ENCODE measurements around the gene ZNF683.

The ZNF683 gene

DNA sequence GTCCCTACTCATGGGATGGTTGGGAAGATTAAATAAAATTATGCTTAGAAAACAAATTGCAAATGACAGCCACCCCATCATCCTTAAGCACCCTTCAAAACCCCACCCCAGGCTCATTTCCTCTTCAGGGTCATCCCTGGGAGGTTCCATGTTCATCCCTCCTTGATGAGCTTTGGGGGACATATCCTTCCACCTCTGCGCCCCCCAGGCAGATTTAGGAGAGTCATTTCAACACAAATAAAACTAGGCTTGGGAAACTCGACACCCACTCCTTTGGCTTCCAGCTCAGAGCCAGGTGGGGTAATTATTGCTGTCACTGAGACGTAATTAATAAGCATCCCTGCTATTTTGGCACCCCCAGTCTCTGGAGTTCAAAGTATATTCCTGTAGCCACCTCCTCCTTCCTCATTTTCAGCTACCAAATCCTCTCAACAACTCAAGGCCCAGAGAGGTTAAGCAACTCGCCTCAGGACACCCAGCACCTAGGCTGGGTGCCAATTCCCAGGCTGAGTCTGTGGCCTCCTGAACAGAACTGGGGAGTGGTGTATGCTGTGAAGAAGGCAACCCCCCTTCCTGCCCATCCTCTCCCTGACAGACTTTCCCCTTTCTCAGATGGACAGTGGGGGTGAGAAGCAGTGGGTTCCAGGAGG lies 19.2 kb downstream of the ZNF683 start:
- DNase-seq, result no peak
- H3K36me3 ChIP-seq (replicated peaks), result no peaks in the 10 kb centered on the region
- H3K27ac ChIP-seq, result no peak overlapping the region
- no peaks in the 10 kb centered on the region for H3K27me3 ChIP-seq (replicated peaks)
- H3K4me3 ChIP-seq (ENCODE audit: low read depth, low read length), result no peak overlapping the region
- in situ Hi-C loops (cut with HindIII; ENCODE audit: low pct_ligation_motif_present, low sequenced_read_pairs), result no loop called here
- TF ChIP-seq, protein P1, sequence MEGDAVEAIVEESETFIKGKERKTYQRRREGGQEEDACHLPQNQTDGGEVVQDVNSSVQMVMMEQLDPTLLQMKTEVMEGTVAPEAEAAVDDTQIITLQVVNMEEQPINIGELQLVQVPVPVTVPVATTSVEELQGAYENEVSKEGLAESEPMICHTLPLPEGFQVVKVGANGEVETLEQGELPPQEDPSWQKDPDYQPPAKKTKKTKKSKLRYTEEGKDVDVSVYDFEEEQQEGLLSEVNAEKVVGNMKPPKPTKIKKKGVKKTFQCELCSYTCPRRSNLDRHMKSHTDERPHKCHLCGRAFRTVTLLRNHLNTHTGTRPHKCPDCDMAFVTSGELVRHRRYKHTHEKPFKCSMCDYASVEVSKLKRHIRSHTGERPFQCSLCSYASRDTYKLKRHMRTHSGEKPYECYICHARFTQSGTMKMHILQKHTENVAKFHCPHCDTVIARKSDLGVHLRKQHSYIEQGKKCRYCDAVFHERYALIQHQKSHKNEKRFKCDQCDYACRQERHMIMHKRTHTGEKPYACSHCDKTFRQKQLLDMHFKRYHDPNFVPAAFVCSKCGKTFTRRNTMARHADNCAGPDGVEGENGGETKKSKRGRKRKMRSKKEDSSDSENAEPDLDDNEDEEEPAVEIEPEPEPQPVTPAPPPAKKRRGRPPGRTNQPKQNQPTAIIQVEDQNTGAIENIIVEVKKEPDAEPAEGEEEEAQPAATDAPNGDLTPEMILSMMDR (IDR thresholded peaks at IDR 0.05; ENCODE audit: low read depth, low read length, missing control alignments), result no peak

DNA sequence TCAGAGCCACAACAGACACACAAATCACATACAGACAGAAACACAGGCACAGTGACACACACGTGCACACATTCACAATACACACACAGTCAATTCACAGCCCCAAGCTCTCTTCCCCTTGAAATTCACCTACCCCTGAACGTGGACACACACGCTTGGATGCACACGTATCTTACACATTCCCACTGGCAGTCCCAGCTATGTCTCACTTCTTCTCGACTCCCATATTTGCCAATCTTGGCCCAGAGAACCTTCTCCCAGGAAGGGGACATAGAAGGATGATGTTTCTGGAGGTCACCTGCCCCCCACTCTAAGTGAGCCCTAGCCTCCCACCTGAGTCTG lies 20.2 kb downstream of the ZNF683 start:
- Histone ChIP-seq H3K36me3 (replicated peaks) (no peaks in the 10 kb centered on the region), H3K27me3 (replicated peaks) (no peaks in the 10 kb centered on the region), H3K27ac (no peak overlapping the region), H3K4me3 (ENCODE audit: low read depth, low read length) (no peak overlapping the region)
- no peak for DNase-seq
- in situ Hi-C loops (cut with HindIII; ENCODE audit: low pct_ligation_motif_present, low sequenced_read_pairs), result no loop called here
- TF ChIP-seq, protein P1 (IDR thresholded peaks at IDR 0.05; ENCODE audit: low read depth, low read length, missing control alignments), result no peak

DNA sequence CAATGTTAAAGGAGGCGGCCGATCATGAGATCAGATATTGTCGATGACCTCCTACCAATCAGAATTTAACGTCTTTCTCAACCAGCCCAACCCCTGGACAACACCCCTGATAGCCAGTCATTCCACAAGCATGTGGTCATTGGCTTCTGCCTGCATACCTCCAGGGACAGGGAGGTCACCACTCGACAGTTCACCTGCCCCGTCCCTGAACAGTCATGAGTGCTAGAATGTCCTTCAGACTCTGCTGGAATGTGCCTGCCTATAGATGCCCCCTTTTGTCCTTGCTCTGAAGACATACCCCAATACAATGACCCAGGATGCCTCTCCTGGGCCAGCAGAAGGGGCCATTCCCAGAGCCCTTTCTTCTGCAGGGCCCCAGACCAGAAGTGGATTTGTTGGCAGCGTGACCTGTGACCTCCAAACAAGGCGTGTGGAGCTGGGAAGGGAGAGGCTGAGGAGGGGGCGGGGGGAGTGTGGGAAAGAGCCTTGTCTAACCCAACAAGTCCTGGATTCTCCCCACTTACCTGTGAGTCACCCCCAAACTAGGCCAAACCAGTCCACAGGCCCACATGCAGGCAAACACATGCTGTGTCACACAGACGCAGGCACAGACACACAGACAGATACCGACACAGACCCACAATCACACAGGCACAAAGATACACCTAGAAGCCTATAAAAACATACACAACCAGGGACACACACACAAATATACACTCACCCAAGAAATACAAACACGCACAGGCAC lies 20.8 kb downstream of the ZNF683 start:
- no peaks in the 10 kb centered on the region for H3K36me3 ChIP-seq (replicated peaks)
- TF ChIP-seq, protein P1 (IDR thresholded peaks at IDR 0.05; ENCODE audit: low read depth, low read length, missing control alignments), result no peak
- in situ Hi-C loops (cut with HindIII; ENCODE audit: low pct_ligation_motif_present, low sequenced_read_pairs), result no loop called here
- no peak overlapping the region for H3K27ac ChIP-seq
- H3K4me3 ChIP-seq (ENCODE audit: low read depth, low read length), result no peak overlapping the region
- DNase-seq, result peak; percentile 35
- H3K27me3 ChIP-seq (replicated peaks), result no peaks in the 10 kb centered on the region

DNA sequence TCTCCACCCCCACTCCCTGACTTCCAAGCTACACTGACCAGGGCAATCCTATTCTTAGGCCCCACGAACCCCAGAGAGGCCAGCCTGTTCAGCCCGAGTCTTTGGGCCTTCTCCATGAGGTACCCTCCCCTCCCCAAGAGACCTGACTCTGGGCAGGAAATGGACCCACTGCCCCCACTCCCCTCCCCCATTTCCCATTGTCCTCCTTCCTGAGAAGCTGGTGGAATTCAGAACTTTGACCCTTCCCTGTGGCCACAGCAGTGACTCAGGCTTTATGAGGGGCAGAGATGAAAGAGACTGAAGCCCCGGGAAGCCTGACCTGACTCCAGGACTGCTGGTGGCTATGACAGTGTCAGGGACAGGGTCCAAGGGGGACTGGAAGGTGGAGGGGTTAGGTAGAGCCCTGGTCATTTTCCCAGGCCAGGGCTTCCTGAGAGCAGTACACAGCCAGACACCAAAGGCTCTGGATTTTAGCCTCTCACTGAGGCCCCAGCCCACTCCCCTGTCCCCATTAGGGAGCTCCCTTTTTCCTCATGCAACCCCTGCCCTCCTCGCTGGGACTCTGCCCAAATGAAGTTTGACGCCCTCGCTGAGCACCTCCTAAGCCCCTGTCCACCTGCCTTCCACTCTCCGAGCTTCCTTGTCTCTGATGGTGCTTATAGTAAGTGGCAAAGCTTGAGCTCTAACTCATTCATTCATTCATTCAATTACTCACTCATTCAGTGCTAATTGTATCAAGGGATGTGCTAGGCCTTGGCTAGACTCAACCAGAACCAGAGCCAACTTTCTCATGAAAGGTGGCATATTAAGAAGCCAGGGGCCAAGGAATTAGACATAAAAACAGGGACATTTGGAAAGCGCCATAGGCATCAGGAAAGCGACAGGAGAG lies 21.6 kb downstream of the ZNF683 start:
- no peak overlapping the region for H3K27ac ChIP-seq
- DNase-seq, result no peak
- in situ Hi-C loops (cut with HindIII; ENCODE audit: low pct_ligation_motif_present, low sequenced_read_pairs), result no loop called here
- H3K27me3 ChIP-seq (replicated peaks), result no peaks in the 10 kb centered on the region
- no peaks in the 10 kb centered on the region for H3K36me3 ChIP-seq (replicated peaks)
- TF ChIP-seq, protein P1 (IDR thresholded peaks at IDR 0.05; ENCODE audit: low read depth, low read length, missing control alignments), result no peak
- no peak overlapping the region for H3K4me3 ChIP-seq (ENCODE audit: low read depth, low read length)

DNA sequence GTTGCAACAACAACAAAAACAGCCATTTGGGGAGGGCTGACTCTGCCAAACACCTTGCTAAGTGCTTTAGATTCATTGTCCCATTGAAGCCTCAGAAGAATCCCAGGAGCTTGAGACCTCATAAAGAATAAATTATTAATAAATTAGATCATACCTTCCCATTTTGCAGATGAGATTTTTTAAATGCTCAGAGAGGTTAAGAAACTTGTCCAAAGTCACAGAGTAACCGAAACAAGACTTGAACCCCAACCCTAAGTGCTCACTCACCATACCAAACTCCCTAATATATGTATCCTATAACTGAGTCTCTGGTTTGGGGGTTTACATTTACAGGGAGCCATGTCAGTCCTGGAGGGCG lies 22.2 kb downstream of the ZNF683 start:
- no peak for DNase-seq
- TF ChIP-seq, protein P1 (IDR thresholded peaks at IDR 0.05; ENCODE audit: low read depth, low read length, missing control alignments), result no peak
- Histone ChIP-seq H3K27me3 (replicated peaks) (no peaks in the 10 kb centered on the region), H3K36me3 (replicated peaks) (no peaks in the 10 kb centered on the region), H3K4me3 (ENCODE audit: low read depth, low read length) (no peak overlapping the region), H3K27ac (no peak overlapping the region)
- in situ Hi-C loops (cut with HindIII; ENCODE audit: low pct_ligation_motif_present, low sequenced_read_pairs), result no loop called here

Measured in brain microvascular endothelial cell (primary cell).